G401 (cell line): Measurements from ENCODE around the gene ABTB2. TPM values are rescaled to one million over a fixed set of nuclear protein-coding genes. Genes with fewer than 3 reads are reported as not detected.

Experiments
- DNase-seq: peaks from one replicate; pipeline ENCODE4 v3.0.0-alpha.2; 2015; ENCODE audit warnings: low spot score
- in situ Hi-C: cut with HindIII; loops from 2 replicates; pipeline ENCODE4 v1.10.0; 2016; ENCODE audit warnings: low sequenced_read_pairs, mixed read lengths
- total RNA-seq: library from RNA; depleted of rRNA; stranded (reverse); fragments of >200 nt; shearing (Covaris generic); gene quantifications from 2 replicates; pipeline ENCODE4 v1.2.3, GENCODE V29; 2014; rRNA removed

Gene ABTB2
- total RNA-seq, 1 experiment from 2014 or later = 2.9 TPM

DNA sequence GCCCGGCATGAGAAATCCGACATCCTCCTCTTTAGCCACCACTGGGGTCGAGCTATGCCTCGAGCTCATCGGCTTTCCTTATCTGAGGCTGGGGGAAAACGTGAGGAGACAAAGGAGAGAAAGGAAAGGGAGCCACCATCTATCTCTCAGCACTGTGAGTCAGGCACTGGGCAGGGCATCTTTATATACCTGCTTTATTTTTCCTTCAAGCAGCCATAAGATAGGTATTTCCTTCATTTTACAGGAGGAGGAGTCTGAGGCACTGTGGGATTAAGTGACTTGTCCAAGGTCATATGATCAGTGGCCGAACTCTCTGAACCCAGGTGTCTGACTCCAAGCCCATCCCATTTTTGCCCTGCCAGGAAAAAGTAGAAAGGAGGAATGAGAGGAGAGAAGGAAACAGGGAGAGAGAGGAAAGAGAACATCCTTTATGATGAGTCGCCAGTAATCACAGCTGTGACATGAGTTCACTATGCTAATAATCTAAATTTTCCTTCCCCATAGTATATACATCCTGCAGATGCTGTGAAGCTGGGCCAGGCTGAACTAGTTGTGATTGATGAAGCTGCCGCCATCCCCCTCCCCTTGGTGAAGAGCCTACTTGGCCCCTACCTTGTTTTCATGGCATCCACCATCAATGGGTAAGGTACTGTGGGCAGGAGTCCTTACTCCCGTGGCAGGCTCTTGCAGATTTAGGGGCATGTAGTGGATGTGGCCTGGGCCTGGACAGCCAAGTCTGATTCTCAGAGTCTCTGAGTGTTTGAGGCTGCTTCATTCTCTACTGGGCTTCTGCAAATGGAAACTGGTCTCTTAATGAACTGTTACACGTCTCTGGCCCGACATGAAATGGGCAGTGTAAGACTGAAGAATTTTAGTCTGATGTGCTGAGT lies 230.6 kb downstream of the ABTB2 start:
- no peak for DNase-seq
- in situ Hi-C loops = no loop called here

DNA sequence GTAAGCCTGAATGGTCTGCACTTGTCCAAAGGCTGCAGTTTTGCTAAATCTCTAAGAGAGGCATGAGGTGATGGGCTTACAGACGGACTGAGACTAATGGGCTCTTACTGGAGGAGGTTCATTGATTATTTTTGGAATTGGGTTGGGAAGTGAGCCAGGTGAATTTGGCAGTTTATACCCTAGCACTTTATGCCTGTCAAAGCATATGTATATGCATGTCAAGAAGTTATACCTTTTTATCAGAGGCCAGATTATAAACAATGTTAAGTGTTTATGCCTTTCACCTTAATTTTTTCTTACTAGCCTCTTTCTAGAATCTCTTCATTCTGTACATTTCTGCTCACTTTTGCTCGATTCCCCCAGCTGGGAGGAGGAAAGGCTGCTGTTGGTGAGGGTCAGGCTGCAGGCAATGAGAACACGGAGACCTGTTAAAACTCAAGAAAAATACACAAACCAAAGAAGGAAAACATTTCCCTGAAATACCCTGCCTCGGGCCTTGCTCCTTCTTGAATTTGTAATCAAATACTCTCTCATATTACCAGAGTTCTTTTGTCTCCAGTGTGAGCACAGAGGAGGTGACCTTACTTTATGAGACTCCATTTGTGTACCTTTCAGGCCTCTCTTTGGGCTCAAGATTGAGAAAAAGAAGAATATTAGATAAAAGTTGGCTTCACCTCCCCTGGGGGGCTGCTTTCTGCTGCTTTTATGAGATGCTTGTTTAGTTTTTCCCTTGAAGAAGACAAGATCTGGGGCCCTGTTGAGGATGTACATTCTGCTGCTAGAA lies 232.7 kb downstream of the ABTB2 start:
- no peak for DNase-seq
- in situ Hi-C loops = no loop called here

DNA sequence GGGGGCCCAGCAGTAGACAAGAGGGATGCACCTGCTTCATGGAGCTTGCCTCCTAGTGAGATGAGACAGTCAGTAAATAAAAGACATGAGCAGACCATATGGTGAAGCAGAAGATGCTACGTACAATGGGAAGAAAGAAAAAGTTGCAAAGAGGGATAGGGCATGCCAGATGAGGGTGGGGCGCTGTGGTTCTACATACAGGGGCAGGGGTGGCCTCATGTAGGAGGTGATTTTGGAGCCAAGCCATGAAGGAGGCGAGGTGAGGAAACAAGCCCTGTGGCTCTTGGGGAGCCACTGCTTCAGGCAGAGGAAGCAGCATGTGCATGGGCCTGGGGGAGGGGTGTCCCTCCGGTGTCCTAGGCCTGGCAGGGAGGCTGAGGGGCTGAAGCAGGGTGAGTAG lies 237.2 kb downstream of the ABTB2 start:
- in situ Hi-C loops = no loop called here

DNA sequence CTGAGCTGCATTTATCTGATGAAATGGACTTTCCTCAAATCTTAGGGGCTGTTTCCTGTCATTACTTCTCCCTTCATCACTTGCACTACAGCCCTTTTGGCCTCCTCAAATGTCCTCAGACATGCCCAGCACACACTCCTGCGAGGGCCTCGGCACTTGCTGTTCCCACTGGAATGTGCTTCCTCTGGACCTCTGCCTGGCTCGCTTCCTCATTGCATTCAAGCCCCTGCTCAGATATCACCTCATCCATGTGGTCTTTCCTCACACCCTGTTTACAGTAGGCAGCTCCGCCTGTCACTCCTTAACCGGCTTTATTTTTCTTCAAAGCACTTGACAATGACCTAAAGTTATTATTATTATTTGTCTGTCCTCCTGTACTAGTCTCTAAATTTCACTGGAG lies 243.3 kb downstream of the ABTB2 start:
- DNase-seq = no peak
- in situ Hi-C loops = no loop called here

More for the DNA sequence above, 237.2 kb downstream of the ABTB2 start:
- no peak for DNase-seq

DNA sequence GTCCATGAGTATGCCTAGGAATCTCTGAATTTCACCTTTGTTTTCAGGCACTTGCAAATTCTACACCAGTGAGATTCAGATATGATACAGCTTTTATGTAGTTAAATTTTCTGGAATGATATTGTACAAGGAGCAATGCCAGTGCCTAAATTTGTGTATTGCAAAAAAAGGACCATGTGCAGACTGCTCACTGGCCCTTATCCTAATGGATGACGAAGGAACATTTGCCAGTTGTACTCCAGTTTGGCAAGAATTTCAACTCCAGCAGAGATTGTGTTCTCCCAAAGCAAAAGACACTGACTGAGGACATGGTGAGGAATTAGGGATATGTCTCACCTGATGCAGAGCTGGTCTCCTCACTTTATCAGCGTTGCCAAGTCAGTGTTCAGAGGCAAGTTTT lies 243.8 kb downstream of the ABTB2 start:
- in situ Hi-C loops = no loop called here
- no peak for DNase-seq

DNA sequence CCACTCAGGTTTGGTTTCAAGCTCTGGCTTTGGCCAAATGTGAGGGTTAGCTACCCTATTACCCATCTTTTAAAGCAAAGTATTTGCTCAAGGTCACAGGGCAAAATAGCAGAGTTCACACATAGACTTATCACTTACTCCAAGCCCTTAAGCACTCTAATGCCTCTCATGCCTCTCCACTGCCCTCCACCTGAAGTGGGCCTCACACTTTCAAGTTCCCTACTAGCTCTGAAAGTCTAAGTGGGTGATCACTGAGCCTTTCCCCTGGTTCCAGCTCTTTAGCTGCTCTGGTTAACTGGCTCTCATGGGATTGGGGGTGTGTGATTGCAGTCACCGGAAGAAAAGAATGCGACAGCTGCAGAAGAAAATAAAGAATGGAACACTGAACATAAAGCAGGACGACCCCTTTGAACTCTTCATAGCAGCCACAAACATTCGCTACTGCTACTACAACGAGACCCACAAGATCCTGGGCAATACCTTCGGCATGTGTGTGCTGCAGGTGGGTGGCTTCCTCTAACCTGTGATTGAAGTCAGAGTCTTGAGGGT lies 246.0 kb downstream of the ABTB2 start:
- in situ Hi-C loops = no loop called here
- no peak for DNase-seq

DNA sequence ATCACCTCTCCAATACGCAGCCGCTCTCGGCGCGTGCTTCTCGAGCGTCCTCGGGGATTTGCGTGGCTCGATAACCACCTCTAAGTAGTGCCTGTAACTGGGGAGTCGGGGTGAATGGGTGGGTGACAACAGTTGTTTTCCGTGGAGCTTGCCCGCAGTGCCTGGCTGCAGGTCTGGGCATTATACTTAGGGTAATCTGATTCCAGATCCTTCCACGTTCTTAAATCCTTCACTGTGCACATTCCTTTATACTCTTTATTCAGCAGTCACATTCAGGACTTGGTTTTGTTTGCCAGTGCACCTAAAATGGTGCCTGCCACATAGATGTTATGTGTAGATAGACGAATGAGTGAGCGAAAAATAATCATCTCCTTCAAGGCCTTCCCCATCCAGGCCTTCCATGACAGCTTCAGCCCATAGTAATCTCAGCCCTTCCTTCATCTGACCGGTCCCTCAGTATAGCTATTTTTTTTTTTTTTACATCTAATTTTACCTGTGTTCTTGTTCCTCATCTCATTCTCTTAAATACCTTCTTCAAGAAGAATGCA lies 251.8 kb downstream of the ABTB2 start:
- in situ Hi-C loops = no loop called here
- DNase-seq = peak; percentile 5

DNA sequence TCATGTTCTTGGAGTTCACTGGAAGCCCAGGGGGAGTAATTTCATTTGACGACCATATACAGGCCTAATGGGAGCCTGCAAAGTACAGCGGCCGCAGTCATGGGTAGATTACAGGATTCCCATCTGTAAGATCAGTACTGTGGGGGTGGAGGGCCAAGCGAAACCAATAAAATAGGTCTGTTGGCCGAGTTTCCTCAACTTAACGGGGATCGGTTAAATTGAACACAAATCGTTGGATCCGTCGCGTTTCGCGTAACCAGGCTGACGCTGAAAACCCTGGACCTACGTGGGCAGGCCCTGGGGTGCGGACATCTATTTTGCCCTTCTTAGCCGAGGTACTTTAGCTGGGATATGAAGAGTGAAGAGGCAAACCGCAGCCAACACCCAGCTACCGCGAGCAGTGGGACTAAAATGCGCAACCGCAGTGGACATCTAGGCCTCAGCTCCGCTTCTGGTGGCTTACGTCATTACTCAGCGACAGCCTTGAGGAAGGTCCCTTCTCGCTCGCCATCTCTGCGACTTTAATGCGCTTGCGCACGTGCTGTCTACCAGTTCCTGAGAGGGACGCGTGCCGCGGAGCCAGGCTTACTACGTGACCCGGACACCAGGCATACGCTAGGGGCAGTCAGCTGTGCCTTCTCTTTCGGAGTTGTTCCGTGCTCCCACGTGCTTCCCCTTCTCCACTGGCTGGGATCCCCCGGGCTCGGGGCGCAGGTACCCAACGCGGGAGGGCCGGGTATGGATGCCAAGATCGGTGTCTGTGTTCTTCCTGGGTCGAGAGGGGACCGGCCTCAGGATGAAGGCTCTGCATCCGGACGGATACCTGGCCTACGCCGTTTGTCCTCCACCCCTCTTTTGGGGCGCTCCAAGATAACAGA lies 252.5 kb downstream of the ABTB2 start, which contains the start of gene NAT10:
Gene NAT10, plus strand, starts transcription at position 551 of the 878 bp plus-strand sequence. CDS start 2,597 bp downstream, outside the sequence.
- DNase-seq = peak; percentile 97
- in situ Hi-C loops = no loop called here

DNA sequence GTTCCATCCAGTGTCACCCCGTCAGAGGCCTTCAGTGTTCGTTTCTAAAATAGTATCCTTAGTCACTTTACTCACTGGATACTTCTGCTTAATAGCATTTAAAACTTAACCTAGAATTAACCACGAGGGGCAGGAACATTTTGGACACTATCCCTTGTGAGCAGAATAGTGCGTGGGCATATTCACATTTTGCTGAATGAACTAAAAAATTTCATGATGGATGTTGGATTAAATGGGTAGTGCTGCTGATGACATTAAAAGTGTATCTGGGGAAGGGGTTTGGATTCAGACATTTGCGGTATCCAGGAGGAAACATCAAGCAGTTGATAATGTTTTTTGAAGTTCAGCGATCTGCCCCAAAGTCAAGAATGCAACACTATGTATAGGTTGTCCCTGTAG lies 253.1 kb downstream of the ABTB2 start:
- in situ Hi-C loops = no loop called here
- DNase-seq = no peak

Other genes with a start within 250 kb of the ABTB2 start
- gene CAT, start 80.9 kb upstream of the ABTB2 start, total RNA-seq = 60.1 and 80.4 TPM in 2 replicates
- gene ELF5, start 155.8 kb upstream of the ABTB2 start, total RNA-seq = not detected in 2 replicates